Measurements from ENCODE around the gene ERN2.

ERN2 gene

DNA sequence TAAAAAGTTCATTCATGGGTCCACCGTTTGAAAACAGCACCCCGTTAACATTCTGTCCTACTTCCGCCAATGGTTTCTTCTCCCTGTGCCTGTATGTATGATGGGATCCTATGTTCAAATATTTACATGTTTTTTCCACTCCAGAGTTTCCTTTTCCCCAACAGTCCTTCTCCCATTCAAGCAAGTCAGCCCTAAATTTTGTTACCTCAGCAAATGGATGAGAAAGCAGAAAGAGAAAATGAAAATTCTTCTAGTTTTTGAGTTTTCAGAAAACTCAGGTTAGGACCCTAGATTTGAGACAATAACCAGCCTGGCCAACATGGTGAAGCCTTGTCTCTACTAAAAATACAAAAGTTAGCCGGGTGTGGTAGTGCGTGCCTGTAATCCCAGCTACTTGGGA is 3.5 kb upstream of the ERN2 start:
- no peak for DNase-seq

DNA sequence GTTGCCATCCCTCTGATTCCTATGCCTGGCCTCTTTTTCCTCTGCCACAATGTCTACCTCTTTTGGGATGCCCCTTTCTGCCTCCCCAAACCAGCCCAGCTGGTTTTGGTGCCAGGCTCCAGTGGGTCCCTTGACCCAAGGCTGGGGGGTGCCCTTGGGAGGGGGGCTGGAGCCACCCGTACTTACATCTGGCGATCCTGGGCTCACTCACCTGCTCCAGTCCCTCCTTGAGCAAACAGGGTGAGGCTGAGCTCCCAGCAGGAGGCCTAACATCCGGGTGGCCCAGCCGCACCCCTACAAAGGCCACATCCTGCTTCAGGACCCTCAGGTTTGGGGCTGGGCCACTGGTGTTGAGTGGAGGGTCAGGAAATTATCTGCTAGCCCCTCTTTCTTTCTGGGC is 1.2 kb downstream of the ERN2 start:
- no peak for DNase-seq

- no peak for DNase-seq
Measured at GRCh38 chr16:23710504-23710903, 2.5 kb downstream of the ERN2 start.

DNA sequence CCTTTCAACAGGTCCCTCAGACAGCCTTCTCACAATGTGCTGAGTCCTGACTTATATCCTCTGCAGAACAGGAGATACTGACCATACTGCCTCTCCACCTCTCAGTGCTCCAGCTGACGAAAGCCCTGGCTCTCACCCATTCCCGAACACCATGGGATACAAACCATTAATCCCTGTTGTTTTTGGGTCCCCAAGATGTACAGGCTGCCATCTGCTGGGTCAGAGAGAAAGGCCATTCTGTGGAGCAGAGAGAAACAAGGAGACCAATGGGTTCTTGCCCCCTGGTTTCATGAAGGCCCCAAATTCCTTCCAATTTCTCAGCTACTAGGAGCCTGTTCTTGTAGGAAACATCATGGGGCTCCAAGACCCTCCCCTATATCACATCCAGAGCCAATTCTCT is 3.0 kb downstream of the ERN2 start:
- DNase-seq = no peak

GRCh38 chr16:23709536-23709935 is 3.5 kb downstream of the ERN2 start:
- DNase-seq = no peak

- DNase-seq = no peak
Measured at GRCh38 chr16:23706439-23706838, 6.6 kb downstream of the ERN2 start.

DNA sequence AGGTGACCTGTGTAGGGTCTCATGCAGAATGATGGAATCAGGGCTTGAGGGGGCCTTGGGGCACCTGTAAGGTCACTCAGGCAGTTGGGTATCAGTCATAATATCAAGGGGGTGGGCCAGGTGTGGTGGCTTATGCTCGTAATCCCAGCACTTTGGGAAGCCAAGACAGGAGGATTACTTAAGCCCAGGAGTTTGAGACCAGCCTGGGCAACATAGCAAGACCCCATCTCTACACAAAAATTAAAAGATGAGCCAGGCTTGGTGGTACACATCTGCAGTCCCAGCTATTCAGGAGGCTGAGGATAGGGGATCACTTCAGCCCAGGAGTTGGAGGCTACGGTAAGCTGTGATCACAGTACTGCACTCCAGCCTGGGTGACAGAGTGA is 7.5 kb downstream of the ERN2 start:
- DNase-seq = no peak

- DNase-seq = no peak
Measured at GRCh38 chr16:23704772-23705516, 8.1 kb downstream of the ERN2 start.

GRCh38 chr16:23702951-23703350 is 10.1 kb downstream of the ERN2 start:
- DNase-seq = no peak

DNA sequence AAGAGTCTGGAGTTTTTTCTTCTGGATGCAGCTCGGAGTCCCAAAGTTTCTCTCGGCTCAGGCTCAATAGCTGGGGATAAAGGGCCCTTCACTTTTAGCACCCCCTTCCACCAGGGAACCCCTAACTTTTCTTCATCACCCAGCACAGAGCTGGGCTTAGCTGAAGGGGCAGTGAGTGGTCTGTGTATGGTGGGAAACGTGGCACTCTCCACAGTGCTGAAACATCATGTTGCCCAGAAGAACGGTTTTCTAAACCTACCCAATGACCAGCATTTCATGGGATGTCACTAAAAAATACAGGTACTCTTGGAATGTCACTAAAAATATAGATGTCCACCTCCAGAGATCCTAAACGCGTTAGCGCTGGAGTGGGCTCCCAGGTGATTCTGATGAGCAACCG is 12.0 kb downstream of the ERN2 start:
- DNase-seq = no peak

- no peak for DNase-seq
Measured at GRCh38 chr16:23700509-23700908, 12.5 kb downstream of the ERN2 start.

- DNase-seq = no peak
Measured at GRCh38 chr16:23700093-23700492, 12.9 kb downstream of the ERN2 start.

GRCh38 chr16:23699100-23699499 is 13.9 kb downstream of the ERN2 start:
- DNase-seq = peak; percentile 34

GRCh38 chr16:23695756-23696155 is 17.3 kb downstream of the ERN2 start:
- no peak for DNase-seq

GRCh38 chr16:23694644-23695373 is 18.2 kb downstream of the ERN2 start:
- no peak for DNase-seq

GRCh38 chr16:23694265-23694643 is 18.8 kb downstream of the ERN2 start:
- DNase-seq = no peak

DNA sequence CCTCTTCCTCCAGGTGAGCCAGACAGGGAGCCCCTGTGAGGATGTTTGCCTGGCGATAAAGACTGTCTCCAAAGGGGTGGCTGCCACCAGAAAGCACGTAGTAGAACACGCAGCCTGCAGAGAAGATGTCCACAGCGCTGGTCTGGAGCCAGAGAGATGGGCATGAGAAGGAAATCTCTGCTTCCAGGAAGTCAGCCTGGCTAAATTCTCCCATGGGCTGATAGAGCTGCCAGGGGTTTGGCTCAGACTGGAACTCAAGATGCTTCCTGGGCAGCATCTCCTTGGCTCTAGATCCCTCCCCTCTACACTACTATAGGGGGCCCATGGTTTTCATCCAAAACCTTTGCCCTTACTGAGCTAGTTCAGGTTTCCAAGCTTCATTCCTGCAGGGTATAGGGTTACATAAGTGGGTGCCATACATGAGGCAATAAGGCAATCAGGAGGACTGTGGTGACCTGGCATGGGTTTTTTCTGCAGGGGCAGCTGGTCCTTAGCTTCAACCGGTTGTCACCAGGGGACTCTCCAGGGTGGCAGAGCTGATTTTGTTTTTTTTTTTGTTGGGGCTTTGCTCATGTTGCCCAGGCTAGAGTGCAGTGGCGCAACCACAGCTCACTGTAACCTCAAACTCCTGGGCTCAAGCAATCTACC is 20.7 kb downstream of the ERN2 start:
- DNase-seq = no peak

- no peak for DNase-seq
Measured at GRCh38 chr16:23691483-23692189, 21.4 kb downstream of the ERN2 start.

GRCh38 chr16:23690771-23691482 is 22.1 kb downstream of the ERN2 start:
- no peak for DNase-seq

- no peak for DNase-seq
Measured at GRCh38 chr16:23689442-23690187, 23.4 kb downstream of the ERN2 start.

DNA sequence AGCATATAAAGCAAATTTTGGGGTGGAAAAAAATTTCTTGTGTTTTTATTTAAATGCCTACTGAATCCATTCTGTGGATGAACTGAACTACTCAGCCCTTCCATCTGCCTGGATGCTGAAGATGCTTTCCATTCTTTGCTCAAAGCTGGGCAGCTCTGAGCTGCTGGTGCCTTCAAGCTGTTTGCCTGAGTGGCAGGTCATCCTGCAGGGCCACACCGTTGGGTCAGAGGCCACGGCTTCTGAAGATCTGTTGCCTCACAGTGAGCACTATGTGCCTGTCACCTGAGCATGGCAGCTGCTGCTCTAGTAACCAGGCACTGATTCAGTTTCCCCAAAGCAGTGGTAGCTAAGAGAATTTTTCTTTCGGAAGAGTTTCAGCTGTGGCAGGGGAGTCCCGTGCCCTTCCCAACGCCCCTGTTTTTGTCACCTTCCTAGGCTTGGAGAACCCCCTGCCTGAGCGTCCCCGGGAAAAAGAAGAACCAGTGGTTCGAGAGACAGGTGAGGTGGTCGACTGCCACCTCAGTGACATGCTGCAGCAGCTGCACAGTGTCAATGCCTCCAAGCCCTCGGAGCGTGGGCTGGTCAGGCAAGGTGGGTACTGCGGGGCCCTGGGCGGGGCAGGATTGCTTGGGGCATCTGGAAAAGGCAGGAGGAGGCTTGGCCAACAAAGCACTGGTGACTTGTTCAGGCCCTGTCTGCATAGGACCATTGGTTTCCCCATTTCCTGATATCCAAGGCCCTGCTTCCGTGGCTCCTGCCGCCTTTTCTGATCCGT is 25.8 kb downstream of the ERN2 start:
- no peak for DNase-seq
